ENCODE data around the gene LRRC3.
"Not testable (repeated sequence)": the region's sequence is repeated elsewhere in the genome, so short reads cannot be mapped to it uniquely, and the experiment has no call there.

The LRRC3 gene, protein sequence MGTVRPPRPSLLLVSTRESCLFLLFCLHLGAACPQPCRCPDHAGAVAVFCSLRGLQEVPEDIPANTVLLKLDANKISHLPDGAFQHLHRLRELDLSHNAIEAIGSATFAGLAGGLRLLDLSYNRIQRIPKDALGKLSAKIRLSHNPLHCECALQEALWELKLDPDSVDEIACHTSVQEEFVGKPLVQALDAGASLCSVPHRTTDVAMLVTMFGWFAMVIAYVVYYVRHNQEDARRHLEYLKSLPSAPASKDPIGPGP

DNA sequence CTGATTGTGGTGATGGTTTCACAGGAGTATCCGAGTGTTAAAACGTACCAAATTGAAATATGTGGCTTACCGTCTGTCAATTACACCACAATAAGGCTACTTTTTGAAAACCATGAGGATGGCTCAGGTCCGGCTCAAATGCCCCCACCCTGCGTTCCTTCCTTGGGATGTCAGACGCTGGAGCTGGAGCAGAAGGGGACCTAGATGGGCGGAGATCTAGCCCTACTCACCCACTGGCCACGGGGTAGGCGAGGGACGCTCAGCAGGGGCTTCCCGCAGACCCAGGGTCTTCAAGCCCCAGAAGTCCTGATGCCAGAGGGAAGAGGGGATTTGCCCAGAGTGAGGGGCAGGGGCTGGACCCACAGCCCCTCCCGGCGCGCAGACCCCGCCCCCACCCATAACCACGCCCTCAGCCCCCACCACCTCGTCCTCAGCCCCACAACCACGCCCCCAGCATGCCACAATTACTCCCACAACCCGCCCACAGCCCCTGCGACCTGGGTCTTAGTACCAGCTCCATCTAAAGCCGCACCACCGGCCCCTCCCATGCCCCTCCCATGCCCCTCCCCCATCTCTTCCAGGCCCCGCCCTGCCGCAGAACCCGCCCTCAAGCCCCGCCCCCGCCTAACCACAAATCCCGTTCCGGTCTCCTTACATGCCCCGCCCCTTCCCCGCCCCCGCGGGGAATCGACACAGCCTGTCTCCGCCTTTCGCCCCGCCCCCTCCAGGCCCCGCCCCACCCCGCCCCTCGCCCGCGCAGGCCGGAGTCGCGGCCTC is at the start of gene LRRC3:
Gene LRRC3 (plus strand): TSS at position 764 of the 777 bp plus-strand sequence. CDS start 1,135 bp downstream, outside the sequence.
- DNase-seq = peak; percentile 90

DNA sequence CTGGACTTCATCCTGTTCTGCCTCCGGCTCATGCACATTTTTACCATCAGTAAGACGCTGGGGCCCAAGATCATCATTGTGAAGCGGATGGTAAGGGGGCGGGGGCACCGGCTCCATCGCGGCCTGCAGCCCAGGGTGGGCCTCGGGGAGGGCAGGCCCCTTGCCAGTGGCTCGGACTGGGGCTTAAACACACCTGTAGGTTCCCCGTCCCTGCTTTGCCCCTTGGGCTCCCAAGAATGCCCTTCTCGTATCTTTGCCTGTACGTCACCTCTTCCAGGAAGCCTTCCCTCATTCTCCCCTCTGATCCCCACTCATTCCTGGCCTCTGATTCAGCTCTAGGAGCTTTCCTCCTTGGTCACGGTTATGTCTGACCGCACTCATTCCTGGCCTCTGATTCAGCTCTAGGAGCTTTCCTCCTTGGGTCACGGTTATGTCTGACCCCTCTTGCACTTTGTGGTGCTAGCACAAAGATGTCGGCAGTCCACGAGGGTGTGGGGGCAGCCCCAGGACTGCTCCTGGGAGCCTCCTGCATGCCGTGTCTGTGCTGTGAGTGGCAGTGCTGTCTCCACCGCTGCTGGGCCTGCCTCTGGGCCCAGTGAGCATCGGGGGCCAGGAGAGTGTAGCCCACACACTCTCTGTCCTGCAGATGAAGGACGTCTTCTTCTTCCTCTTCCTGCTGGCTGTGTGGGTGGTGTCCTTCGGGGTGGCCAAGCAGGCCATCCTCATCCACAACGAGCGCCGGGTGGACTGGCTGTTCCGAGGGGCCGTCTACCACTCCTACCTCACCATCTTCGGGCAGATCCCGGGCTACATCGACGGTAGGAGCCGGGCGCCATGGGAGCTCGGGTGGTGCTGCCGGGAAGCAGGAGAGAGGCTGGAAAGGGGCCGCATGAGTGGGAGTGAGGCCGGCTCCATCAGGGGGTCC is 49.1 kb upstream of the LRRC3 start:
- DNase-seq = no peak

DNA sequence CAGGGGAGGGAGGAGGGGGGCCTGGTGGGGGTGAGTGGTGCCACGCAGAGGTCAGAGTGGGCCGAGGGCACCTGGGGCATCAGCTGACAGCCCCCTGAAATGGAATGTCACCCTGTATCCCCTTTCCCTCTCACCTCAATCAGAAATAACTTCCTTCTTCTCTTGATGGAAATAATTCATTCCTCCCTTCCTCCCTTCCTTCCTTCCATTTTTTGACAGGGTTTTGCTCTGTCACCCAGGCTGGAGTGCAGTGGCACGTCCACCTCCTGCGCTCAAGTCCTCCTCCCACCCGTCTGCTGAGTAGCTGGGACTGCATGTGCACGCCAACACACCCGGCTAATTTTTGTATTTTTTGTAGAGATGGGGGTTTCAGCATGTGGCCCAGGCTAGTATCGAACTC is 48.4 kb upstream of the LRRC3 start:
- DNase-seq = no peak

DNA sequence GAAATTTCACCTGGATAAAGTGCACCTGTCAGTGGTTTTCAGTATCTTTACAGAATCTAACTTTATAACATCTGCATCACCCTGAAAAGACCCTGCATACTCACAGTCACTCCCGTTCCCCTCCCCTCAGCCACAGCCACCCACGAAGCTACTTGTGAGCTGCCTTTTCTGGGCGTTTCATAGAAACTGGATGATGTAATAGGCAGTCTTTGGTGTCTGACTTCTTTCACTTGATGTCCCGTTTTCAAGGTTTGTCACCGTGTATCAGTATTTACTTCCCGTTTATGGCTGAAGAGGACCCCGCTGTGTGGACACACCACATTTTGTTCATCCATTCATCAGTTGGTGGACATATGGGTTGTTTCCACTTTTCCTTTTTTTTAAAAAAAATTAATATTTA is 47.8 kb upstream of the LRRC3 start:
- no peak for DNase-seq

DNA sequence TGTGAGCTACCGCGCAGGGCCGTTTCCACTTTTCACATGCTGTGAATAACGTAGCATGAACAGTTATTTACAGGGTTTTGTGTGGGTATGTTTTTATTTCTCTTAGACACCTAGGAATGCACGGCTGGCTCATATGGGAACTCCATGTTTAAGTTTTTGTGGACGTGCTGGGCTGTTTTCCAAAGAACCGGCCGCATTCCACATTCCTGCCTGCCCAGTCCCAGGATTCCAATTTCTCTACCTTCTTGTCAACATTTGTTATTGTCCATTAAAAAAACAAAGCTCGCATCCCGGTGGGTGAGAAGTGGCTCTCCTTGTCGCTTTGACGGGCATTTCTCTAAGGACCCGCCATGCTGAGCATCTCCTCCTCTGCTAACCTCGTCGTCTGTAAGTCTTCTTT is 47.1 kb upstream of the LRRC3 start:
- no peak for DNase-seq

DNA sequence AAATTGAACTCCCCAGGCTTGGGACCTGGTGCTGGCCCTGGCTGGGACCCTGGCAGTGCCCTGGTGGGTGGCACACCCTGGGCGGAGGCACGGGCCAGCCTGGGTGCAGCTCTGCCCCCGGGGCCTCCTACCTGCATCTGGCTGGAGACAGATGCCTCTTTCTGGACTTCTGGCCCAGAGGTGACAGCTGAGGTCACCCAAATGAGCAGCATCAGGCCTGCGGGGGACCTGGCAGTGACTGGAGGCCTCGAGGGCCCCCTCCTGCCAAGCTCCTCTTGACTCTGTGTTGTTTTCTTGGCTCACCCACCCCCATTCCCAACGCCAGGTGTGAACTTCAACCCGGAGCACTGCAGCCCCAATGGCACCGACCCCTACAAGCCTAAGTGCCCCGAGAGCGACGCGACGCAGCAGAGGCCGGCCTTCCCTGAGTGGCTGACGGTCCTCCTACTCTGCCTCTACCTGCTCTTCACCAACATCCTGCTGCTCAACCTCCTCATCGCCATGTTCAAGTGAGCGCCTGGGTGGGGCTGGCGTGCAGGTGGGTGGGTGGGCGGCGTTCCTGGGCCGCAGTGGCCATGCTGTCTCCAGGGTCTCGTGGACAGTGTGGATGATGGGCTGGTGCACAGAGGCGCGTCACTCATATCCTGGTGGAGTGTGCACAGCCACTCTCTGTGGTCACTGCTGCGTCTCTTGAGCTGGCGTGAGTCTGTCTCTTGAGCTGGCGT is 41.6 kb upstream of the LRRC3 start:
- no peak for DNase-seq

DNA sequence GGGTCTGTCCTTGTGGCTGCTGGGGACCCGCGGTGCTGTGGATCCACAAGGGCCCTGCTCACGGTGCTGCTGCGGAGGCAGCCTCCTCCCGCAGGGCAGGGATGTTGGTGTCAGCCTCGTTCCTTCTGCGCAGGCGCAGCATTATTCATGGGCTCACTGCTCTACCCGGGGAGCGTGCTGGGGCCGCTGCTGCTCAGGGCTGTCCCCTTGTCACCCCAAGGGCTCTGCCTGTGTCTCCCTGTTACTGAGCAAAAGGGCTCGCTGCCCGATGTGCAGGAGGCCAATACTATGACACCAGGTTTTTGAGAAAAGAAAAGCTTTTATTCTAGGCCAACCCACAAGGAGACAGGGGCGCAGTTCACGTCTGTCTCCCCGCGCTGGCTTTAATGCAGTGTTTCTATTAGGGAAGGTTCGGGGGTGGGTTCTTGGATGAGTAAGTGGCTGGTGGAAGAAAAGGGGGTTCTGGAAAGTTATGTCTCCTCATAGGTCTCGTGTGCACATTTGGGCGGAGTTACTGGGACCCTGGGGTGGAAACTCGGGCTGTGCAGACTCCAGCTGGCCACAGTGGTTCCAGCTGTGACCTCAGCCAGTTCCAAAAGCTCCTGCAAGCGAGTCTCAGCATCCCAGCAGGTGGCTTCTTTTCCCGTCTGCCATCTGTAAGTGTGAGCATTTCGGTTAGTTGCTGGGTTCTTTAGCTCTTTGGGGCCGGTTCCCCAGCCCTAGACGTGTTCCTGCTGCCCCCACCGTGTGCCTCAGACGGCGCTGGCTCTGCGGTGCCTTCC is 40.8 kb upstream of the LRRC3 start:
- DNase-seq = no peak

DNA sequence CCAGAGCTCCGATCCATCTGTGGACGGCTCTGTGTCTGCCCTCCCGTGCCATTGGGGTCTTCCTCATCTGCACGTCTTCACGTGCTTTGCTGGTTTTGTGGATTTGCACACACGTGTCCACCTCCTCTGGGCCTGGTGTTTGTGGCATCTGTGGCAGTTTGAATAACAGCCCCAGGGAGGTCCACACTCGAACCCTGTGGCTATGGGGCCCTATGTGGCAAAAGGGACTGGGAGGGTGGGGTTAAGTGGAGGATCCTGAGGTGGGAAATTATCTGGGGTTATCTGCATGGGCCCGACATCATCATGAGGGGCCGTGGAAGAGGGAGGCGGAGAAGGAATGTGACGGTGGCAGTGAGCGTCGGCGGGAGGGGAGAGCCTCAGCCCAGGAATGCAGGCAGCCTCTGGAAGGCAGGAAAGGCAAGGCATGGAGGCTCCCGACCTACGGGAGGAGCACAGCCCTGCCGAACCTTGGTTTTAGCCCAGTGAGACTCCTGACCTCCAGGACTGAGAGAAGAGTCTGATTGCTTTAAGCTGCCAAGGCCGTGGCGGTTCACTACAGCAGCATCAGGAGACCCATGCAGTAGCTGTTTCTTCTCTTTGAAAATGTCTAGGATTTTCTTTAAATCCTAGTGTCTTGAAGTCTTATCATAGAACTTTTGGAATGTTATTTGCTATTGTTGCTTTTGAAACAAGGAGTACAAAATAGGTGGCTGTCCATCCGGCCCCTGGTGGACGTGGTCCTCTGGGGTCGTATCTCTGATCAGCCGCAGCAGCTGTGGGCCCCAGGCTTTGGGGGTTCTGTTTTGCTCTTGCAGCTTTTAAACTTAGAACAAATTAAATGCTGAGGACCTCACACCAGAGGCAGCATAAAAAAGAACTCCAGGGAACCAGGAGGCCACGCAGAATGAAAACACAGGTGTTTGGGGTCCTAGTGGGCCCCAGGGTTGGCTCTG is 40.0 kb upstream of the LRRC3 start:
- DNase-seq = no peak

DNA sequence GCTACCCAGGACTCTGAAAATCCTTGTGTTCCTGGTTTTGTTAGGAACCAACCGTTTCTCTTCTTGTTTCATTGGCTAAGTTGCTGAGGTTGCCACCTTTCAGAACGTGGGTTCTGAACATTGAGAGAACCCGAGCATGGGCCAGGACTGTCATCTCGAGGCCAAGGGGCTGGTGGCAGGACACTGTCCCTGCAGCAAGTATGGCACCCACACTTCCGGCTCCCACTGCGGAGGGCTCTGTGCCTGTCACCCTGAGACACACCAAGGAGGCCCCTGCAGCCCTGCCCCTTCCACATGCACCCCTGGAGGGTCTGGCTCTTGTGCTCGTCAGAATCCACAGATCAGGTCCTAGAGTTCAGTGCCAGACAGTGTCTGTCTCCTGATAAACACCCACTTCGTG is 39.1 kb upstream of the LRRC3 start:
- no peak for DNase-seq

DNA sequence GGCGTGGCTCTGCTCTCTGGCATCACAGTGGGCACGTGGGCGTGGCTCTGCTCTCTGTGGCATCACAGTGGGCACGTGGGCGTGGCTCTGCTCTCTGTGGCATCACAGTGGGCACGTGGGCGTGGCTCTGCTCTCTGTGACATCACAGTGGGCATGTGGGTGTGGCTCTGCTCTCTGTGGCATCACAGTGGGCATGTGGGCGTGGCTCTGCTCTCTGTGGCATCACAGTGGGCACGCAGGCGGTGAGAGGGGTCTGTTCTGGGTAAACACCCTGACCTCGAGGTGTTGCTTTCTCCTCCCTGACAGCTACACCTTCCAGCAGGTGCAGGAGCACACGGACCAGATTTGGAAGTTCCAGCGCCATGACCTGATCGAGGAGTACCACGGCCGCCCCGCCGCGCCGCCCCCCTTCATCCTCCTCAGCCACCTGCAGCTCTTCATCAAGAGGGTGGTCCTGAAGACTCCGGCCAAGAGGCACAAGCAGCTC is 37.6 kb upstream of the LRRC3 start:
- DNase-seq = not testable (repeated sequence)

DNA sequence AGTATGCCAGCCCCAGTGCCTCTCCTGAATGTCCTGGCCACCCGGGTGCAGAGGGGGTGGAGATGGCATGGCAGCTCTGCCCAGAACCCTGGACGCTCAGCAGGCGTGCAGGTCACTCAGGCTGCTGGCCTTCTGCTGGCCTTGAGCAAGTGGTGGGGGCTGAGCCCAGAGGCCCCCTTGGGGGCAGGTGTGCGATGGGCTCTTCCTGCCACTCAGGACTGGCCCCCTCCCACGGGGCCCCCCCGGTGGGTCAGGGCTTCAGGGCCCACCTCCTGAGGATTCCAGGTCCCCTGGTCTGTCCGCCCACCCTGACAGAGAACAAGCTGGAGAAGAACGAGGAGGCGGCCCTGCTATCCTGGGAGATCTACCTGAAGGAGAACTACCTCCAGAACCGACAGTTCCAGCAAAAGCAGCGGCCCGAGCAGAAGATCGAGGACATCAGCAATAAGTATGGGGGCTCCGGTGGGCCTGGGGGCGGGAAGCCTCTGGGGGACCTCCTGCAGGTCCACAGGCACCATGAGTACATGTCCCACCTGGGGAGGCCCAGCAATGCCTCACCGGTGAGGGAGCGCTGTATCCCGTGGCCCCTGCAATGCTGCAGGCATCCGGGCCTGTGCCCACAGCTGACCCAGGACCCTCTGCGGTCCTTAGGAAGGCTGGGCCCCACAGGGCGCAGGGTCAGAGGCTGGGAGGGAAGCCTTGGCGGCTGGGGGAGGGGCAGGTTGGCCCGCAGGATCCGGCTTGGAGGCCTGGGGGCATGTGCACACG is 37.0 kb upstream of the LRRC3 start:
- DNase-seq = no peak

DNA sequence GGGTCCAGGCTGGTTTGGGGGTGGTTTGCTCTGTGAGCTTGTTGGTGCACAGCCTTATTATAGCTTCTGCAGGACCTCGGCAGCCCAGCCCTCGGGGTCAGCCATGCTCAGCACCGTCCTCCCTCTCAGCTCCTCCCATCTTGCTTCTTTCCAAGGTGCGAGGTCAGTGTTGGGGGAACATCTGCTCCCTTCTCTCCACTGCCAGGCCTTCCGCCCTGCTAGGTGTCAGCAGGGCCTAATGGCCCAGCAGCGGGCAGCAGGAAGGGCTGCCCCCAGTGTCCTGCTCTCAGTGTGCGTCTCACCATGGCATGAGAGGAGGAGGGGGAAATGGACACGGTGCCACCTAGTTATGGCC is 36.5 kb upstream of the LRRC3 start:
- no peak for DNase-seq

DNA sequence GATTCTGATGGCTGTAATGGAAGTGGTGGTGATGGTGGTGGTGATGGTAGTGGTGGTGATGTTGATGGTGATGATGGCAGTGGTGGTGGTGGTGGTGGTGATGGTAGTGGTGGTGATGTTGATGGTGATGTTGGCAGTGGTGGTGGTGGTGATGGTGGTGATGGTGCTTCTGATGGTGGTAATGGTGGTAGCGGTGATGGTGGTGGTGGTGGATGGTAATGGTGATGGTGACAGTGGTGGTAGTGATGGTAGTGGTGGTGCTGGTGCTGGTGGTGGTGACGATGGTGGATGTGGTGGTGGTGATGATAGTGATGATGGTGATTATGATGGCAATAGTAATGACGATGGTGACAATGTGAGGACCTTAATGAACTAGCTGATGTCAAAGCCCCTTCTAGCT is 35.6 kb upstream of the LRRC3 start:
- DNase-seq = no peak

DNA sequence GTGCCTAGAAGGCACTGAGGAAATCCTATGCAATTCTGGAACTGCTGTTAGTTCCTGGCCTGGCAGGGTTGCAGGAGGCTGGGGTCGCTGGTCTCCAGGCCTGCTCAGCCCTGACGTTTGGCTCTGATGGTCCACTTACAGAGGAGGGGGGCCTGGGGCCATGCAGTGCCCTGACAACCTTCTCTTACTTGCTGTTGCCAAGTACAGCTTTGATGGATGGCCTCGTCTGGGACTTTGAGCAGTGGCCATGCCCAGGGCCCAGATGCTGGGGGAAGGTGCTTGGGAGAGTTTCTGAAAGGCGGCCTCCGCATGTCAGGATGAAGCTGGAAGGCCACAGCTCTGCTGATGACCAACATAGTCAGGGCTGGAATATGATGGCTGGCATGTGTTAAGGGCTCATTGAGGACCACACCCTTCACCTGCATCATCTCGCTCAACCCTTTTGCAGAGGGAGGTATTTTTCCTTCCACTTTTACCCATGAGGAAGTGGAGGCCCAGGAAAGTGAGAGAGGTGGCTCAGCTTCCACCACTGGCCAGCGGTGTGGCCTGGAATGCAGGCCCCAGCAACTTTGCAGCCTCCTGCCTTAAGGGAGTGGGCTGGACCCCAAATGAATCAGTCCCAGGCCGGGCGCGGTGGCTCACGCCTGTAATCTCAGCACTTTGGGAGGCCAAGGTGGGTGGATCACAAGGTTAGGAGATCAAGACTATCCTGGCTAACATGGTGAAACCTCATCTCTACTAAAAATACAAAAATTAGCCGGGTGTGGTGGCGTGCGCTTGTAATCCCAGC is 34.7 kb upstream of the LRRC3 start:
- no peak for DNase-seq

DNA sequence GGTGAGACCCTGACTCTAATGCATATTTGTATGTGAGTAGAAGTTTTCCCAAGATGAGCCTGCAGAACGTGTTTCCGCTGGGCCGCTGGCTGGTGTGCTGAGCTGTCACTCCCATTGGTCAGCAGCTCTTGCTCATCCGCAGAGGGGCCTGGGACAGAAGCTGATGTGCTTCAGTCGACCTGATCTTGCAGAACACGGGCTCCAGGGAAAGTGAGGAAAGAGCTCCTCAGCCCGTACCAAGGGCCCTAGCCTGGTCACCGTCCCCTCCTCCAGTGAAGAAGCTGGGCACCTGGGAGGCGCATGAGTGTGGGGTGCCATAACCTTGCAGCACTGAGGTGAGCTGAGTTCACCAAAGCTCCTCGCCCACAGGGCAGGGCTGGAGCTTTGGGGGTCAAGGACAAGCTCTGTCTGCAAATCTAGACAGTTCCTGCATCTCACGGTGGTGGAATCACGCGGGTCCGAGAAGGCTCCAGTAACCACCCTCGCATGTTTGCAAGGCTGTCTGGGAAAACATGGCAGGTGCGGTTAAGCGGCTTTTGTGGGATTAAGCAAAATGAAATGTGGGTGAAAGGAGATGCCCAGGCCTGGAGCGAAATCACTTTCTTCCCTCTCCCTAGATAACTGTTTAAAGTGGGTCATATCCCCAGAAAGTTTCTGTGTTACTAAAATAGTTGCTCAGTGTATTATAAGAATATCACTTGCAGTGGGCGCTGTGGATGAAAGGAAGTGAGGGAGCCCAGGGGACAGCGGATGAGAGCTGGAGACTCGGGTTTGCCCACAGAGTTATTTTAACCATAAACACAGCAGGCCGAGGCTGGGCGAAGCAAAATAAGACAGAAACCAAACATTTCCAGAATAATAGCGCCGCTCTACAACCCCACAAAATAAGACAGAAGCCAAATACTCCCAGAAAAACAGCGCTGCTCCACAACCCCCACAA is 33.1 kb upstream of the LRRC3 start:
- no peak for DNase-seq

DNA sequence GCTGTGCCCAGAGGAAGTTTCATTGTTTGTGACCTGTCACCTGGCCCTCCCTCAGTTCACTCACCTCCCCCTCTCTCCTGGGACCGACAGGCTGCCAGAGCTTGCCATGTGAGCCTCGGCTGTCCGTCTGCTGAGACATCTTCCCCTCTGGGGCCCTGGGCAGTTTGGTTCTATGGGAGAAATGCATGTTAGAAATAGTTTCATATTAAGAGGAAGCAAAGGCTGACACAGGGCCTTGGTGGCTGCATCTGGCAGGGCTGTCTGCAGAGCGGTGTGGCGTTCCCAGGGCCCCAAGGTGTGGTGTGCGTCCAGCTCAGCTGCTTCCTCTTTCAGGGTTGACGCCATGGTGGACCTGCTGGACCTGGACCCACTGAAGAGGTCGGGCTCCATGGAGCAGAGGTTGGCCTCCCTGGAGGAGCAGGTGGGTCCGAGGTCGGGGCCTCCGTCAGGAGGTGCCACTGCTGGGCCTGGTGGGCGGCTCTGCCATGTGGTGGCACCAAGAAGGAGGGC is 31.9 kb upstream of the LRRC3 start:
- DNase-seq = no peak

DNA sequence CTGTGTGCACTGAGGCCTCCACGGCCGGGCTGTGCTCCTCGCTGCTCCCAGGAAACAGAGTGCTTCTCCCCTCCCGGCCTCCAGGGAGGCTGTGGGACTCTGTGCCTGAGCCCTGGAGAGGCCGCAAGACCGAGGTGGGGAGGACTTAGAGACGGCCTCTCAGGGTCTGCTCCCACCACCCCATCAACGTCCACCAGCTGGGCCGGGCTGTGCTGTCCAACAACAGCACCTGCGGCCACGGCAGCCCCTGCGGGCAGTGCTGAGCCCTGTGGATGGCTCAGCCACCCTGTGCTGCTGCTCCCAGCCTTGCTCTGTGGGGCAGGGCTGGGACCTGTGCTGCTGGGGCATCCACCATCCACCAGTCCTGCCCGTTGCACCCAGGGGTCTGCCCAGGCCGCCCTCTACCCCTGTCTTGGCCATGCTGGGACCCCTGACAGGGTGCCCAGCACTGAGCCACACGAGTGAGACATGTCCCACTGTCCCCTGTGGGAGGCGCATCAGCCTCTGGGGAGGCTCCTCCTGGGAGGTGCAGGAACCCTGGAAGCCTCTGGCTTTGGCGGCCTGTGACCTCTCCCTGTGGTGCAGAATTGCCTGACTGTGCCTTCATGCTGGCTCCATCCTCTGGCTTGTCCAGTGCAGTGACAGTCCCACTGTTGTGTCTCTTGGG is 31.2 kb upstream of the LRRC3 start:
- DNase-seq = no peak
